Spleen (tissue), 7 donors: ENCODE results near the gene PVRIG.
A peak's percentile ranks its signal among the peaks of the same experiment; 100 is the strongest.

ENCODE experiments used
- CTCF ChIP-seq, 11 experiments: fragments of 200-600 bp in 7 of 11; fragments of 450-650 bp in 4 of 11; sonication (generic) in 4 of 11; IDR thresholded peaks in 8 of 11; conservative IDR thresholded peaks in 3 of 11; 1 replicate in 7 of 11; 2 replicates in 4 of 11; pipeline versions ENCODE4 v1.4.0 to v1.8.0; 2016 to 2021; ENCODE audit warnings: antibody characterized with exemption in 11 of 11, inconsistent platforms in 4 of 11, mild to moderate bottlenecking in 1 of 11
- POLR2A ChIP-seq, 3 donors: fragments of 450-650 bp; IDR thresholded peaks; one replicate each; pipeline ENCODE4 v1.5.1; 2017; ENCODE audit warnings: antibody characterized with exemption in 3 of 3, mild to moderate bottlenecking in 1 of 3
- donor health status: DM: no; HTN: no; CAD: no; lungs with moderate emphysema.
- donor health status: DM: no; HTN: no; CAD: no.
- donor health status: DM: no; HTN: no; CAD: no.

- TF ChIP-seq CTCF (IDR thresholded peaks at IDR 0.05 in 8 of 11, conservative IDR thresholded peaks at IDR 0.05 in 3 of 11) (peak in 10 of 11 experiments; percentile 20 to 61 (median 48)), POLR2A (IDR thresholded peaks at IDR 0.05) (no peak)
Measured at GRCh38 chr7:100190048-100190711, 29.6 kb upstream of the PVRIG start.
